H1 (cell line): ENCODE data around the gene SLC4A8. TPM values are rescaled to one million over a fixed set of nuclear protein-coding genes. Genes with fewer than 3 reads are reported as not detected.

Experiments used
- CTCF ChIA-PET: fragments of 300-600 bp; sonication (Branson Sonifier 250); formaldehyde crosslinking; loops from one replicate; lab custom pipeline; 2021; ENCODE audit not compliant: partially characterized antibody; lab: Charles Lee
- POLR2A ChIA-PET: fragments of 300-600 bp; sonication (Branson Sonifier 250); formaldehyde crosslinking; loops from one replicate; lab custom pipeline; 2021; ENCODE audit warnings: inconsistent platforms; ENCODE audit not compliant: partially characterized antibody; lab: Charles Lee
- DNase-seq, 2 experiments: peaks; one replicate each; pipeline versions ENCODE4 v3.0.0 to v3.0.0-alpha.2; 2010 to 2022; ENCODE audit warnings: low spot score in 2 of 2, low read depth in 1 of 2, mixed read lengths in 1 of 2
- FAIRE-seq: peaks from 2 replicates; lab custom pipeline; 2011; peaks lifted over from hg19 to GRCh38; lab: Jason Lieb, UNC
- H2AFZ ChIP-seq: 2 replicates; pipeline ENCODE4 v1.8.1; 2012; ENCODE audit warnings: low read length, inconsistent platforms
- H2AK5ac ChIP-seq: 2 replicates; pipeline ENCODE4 v1.6.1; 2013; ENCODE audit warnings: low read depth, low read length
- H2BK120ac ChIP-seq: replicated peaks from 2 replicates; pipeline ENCODE3; 2013; ENCODE audit warnings: low read depth, low read length, inconsistent platforms
- H2BK12ac ChIP-seq: 2 replicates; pipeline ENCODE4 v1.6.1; 2013; ENCODE audit warnings: low read depth, low read length
- H2BK15ac ChIP-seq: 2 replicates; pipeline ENCODE4 v1.6.1; 2013; ENCODE audit warnings: low read length
- H2BK20ac ChIP-seq: 2 replicates; pipeline ENCODE4 v1.6.1; 2013; ENCODE audit warnings: low read length
- H2BK5ac ChIP-seq: 2 replicates; pipeline ENCODE4 v1.6.1; 2013; ENCODE audit warnings: low read depth, low read length
- H3K14ac ChIP-seq: 2 replicates; pipeline ENCODE4 v1.6.1; 2013; ENCODE audit warnings: inconsistent platforms; ENCODE audit not compliant: insufficient read length
- H3K18ac ChIP-seq: 2 replicates; pipeline ENCODE4 v1.6.1; 2013; ENCODE audit warnings: low read length; ENCODE audit errors: extremely low read depth
- H3K23ac ChIP-seq: 2 replicates; pipeline ENCODE4 v1.6.1; 2013; ENCODE audit warnings: inconsistent platforms; ENCODE audit not compliant: insufficient read length
- H3K23me2 ChIP-seq: 2 replicates; pipeline ENCODE4 v1.6.1; 2013; ENCODE audit warnings: low read depth, low read length
- H3K27ac ChIP-seq: 2 replicates; pipeline ENCODE4 v1.6.1; 2011; ENCODE audit warnings: low read depth, low read length, inconsistent platforms
- H3K27me3 ChIP-seq, 4 experiments: replicated peaks in 1 of 4; 1 replicate in 1 of 4; 2 replicates in 3 of 4; pipeline versions ENCODE4 v1.6.1 to v1.8.1; 2011 to 2013; ENCODE audit warnings: low read length in 3 of 4, mild to moderate bottlenecking in 3 of 4, inconsistent platforms in 2 of 4, mixed read lengths in 2 of 4, moderate library complexity in 1 of 4; ENCODE audit not compliant: control insufficient read depth in 3 of 4, insufficient read depth in 3 of 4; ENCODE audit errors: extremely low read depth in 1 of 4
- H3K36me3 ChIP-seq, 4 experiments: 2 replicates each; pipeline versions ENCODE4 v1.6.1 to v1.8.1; 2011 to 2013; ENCODE audit warnings: mild to moderate bottlenecking in 4 of 4, low read length in 3 of 4, moderate library complexity in 2 of 4, control low read depth in 1 of 4, inconsistent platforms in 1 of 4; ENCODE audit not compliant: insufficient read depth in 4 of 4, control insufficient read depth in 2 of 4
- H3K4ac ChIP-seq: replicated peaks from 2 replicates; pipeline ENCODE3; 2013; ENCODE audit warnings: low read length, low read depth, mixed read lengths, inconsistent platforms; ENCODE audit not compliant: insufficient read length
- H3K4me1 ChIP-seq, 4 experiments: replicated peaks in 1 of 4; 1 replicate in 1 of 4; 2 replicates in 3 of 4; pipeline versions ENCODE4 v1.6.1 to v1.8.1; 2011 to 2013; ENCODE audit warnings: low read length in 3 of 4, inconsistent platforms in 2 of 4, mixed read lengths in 1 of 4; ENCODE audit not compliant: insufficient read depth in 4 of 4, control insufficient read depth in 3 of 4
- H3K4me2 ChIP-seq, 2 experiments: 2 replicates each; pipeline versions ENCODE4 v1.6.1 to v1.8.1; 2011 to 2013; ENCODE audit warnings: low read depth in 2 of 2, low read length in 2 of 2, control low read depth in 1 of 2, inconsistent platforms in 1 of 2, mild to moderate bottlenecking in 1 of 2; ENCODE audit not compliant: insufficient read depth in 1 of 2
- H3K4me3 ChIP-seq, 4 experiments: fragments of 200-600, 300-600 bp in 1 of 4; sonication (generic), shearing (Covaris generic), sonication (Bioruptor Twin) in 1 of 4; 2 replicates each; pipeline versions ENCODE4 v1.5.1 to v1.8.1; 2011 to 2016; ENCODE audit warnings: low read length in 4 of 4, low read depth in 3 of 4, control low read depth in 2 of 4, inconsistent platforms in 2 of 4, mild to moderate bottlenecking in 2 of 4, mixed read lengths in 1 of 4, moderate library complexity in 1 of 4; ENCODE audit not compliant: insufficient read depth in 2 of 4; ENCODE audit errors: extremely low read depth in 1 of 4
- H3K56ac ChIP-seq: replicated peaks from 2 replicates; pipeline ENCODE3; 2013; ENCODE audit warnings: low read depth, mild to moderate bottlenecking, mixed read lengths, low read length, inconsistent platforms; ENCODE audit not compliant: insufficient read length
- H3K79me1 ChIP-seq: 2 replicates; pipeline ENCODE4 v1.6.1; 2013; ENCODE audit warnings: low read depth, low read length, control low read depth
- H3K79me2 ChIP-seq, 2 experiments: 2 replicates each; pipeline versions ENCODE4 v1.6.1 to v1.8.1; 2012 to 2013; ENCODE audit warnings: low read length in 2 of 2, mild to moderate bottlenecking in 2 of 2, inconsistent platforms in 1 of 2; ENCODE audit not compliant: insufficient read depth in 2 of 2, control insufficient read depth in 1 of 2
- H3K9ac ChIP-seq, 4 experiments: replicated peaks in 1 of 4; 1 replicate in 1 of 4; 2 replicates in 3 of 4; pipeline versions ENCODE4 v1.6.1 to v1.8.1; 2011 to 2013; ENCODE audit warnings: low read depth in 3 of 4, low read length in 3 of 4, control low read depth in 2 of 4, mild to moderate bottlenecking in 2 of 4, moderate library complexity in 2 of 4, inconsistent platforms in 1 of 4; ENCODE audit errors: extremely low read depth in 1 of 4
- H3K9me3 ChIP-seq, 2 experiments: 2 replicates each; pipeline versions ENCODE4 v1.6.1 to v1.8.1; 2012 to 2013; ENCODE audit warnings: mild to moderate bottlenecking in 2 of 2, moderate library complexity in 2 of 2, control low read depth in 1 of 2, inconsistent platforms in 1 of 2, low read depth in 1 of 2, low read length in 1 of 2, mixed read lengths in 1 of 2; ENCODE audit not compliant: insufficient read depth in 2 of 2
- H4K20me1 ChIP-seq, 2 experiments: replicated peaks in 1 of 2; 2 replicates each; pipeline versions ENCODE3 to v1.8.1; 2011 to 2013; ENCODE audit warnings: inconsistent platforms in 2 of 2, low read length in 2 of 2, mild to moderate bottlenecking in 1 of 2; ENCODE audit not compliant: insufficient read depth in 2 of 2, control insufficient read depth in 1 of 2
- H4K5ac ChIP-seq: 2 replicates; pipeline ENCODE4 v1.6.1; 2013; ENCODE audit warnings: low read length, low read depth, mixed read lengths, inconsistent platforms; ENCODE audit not compliant: insufficient read length
- H4K8ac ChIP-seq: 2 replicates; pipeline ENCODE4 v1.8.0; 2013; ENCODE audit warnings: mild to moderate bottlenecking, moderate library complexity, low read length, inconsistent platforms; ENCODE audit not compliant: insufficient read depth; ENCODE audit errors: extremely low read depth
- H4K91ac ChIP-seq: replicated peaks from 2 replicates; pipeline ENCODE3; 2013; ENCODE audit warnings: low read length, mixed read lengths, inconsistent platforms; ENCODE audit not compliant: insufficient read length
- CTCF ChIP-seq, 3 experiments: IDR thresholded peaks; 1 replicate in 2 of 3; 2 replicates in 1 of 3; pipeline versions ENCODE4 v1.5.1 to v1.6.1; 2011; ENCODE audit warnings: low read length in 3 of 3, mild to moderate bottlenecking in 3 of 3, inconsistent platforms in 2 of 3, low read depth in 1 of 3, moderate library complexity in 1 of 3; ENCODE audit not compliant: insufficient read depth in 1 of 3; ENCODE audit errors: control extremely low read depth in 1 of 3
- RAD21 ChIP-seq, 2 experiments: IDR thresholded peaks in 1 of 2; conservative IDR thresholded peaks in 1 of 2; 2 replicates each; pipeline ENCODE4 v1.6.1; 2011; ENCODE audit warnings: low read depth in 2 of 2, low read length in 2 of 2, improper control_type of control experiment in 1 of 2, inconsistent platforms in 1 of 2, mild to moderate bottlenecking in 1 of 2, moderate library complexity in 1 of 2
- SP1 ChIP-seq: IDR thresholded peaks from 2 replicates; pipeline ENCODE4 v1.6.1; 2011; ENCODE audit warnings: low read depth, low read length
- WGBS, 2 experiments: shearing (Covaris generic) in 1 of 2; methylation state at CpG; one replicate each; pipeline versions ENCODE4 v1.1.6 to v1.1.7; 2013 to 2015; ENCODE audit warnings: low lambda C conversion rate in 2 of 2, mixed read lengths in 2 of 2, inconsistent platforms in 1 of 2, low coverage in 1 of 2, missing lambda C conversion rate in 1 of 2; ENCODE audit not compliant: insufficient replicate concordance in 2 of 2, insufficient coverage in 1 of 2, insufficient read length in 1 of 2; ENCODE audit errors: extremely low coverage in 1 of 2, missing lambda C conversion rate in 1 of 2; 5-methylcytosine and 5-hydroxymethylcytosine counted together
- polyA plus RNA-seq, 7 experiments: library from polyadenylated mRNA; depleted of rRNA in 3 of 7; stranded (reverse) in 5 of 7; unstranded in 2 of 7; fragments of >200 nt in 5 of 7; fragments of 200-250 nt in 2 of 7; gene quantifications; 1 replicate in 5 of 7; 2 replicates in 1 of 7; 4 replicates in 1 of 7; pipeline versions ENCODE4 v1.2.1 to v1.2.3, GENCODE V29; 2011 to 2013; ENCODE audit warnings: missing spikeins in 2 of 7, mixed read lengths in 2 of 7
- total RNA-seq: library from RNA; stranded (reverse); fragmentation: NEBNext Ultra II Directional; extraction: Animal tissue kit (Norgen Biotek cat#: 25700); gene quantifications from 2 replicates; pipeline ENCODE4 v1.2.1, GENCODE V29; 2021

SLC4A8 gene
- total and polyA plus RNA-seq, 2 of the 8 experiments (the other 6 are each of a cell fraction or from before 2014, with no cell fraction given), result 11.2 to 13.4 TPM

GRCh38 chr12:51536159-51536558 is 111.5 kb downstream of the SLC4A8 start:
- Histone ChIP-seq H3K36me3 (no peaks in the 10 kb centered on the region), H3K79me2 (no peaks in the 10 kb centered on the region), H2BK5ac (no peak overlapping the region), H3K4me2 (no peak overlapping the region), H3K18ac (no peak overlapping the region), H3K9ac (no peak overlapping the region), H3K14ac (no peak overlapping the region), H2AFZ (no peak overlapping the region), H2AK5ac (no peak overlapping the region), H3K27ac (no peak overlapping the region), H2BK12ac (no peak overlapping the region), H4K8ac (no peak overlapping the region), H3K4me1 (peaks cover 2 to 17% (median 9%) of the 10 kb centered on the region in 4 experiments; a peak in 6 of 7 replicates), H3K9me3 (no peaks in the 10 kb centered on the region), H2BK15ac (no peak overlapping the region), H3K79me1 (no peaks in the 10 kb centered on the region), H3K23me2 (no peaks in the 10 kb centered on the region), H3K56ac (no peak overlapping the region), H4K5ac (no peak overlapping the region), H3K23ac (no peak overlapping the region), H2BK120ac (no peak overlapping the region), H3K27me3 (no peaks in the 10 kb centered on the region; a peak in 1 of 7 replicates), H2BK20ac (no peak overlapping the region), H3K4me3 (no peak overlapping the region), H4K20me1 (no peaks in the 10 kb centered on the region), H4K91ac (no peak overlapping the region), H3K4ac (no peak overlapping the region)
- ChIA-PET CTCF (interaction anchor here (0.7 to 2.2 kb wide), 11 partner anchors 11 to 339 kb away, joined by 3 to 18 read pairs (median 4); no protein-coding TSS in a partner anchor), POLR2A (interaction anchor here (1.3 kb wide), 1 partner anchor 320 kb away, joined by 3 read pairs; no protein-coding TSS in a partner anchor)
- whole genome bisulfite sequencing, 2 experiments, result 94% methylated on average over 3 of the region's 3 CpGs; no CpG with 5 or more reads in 1 of the 2 experiments
- FAIRE-seq (no peak), DNase-seq (no peak)
- TF ChIP-seq SP1 (no peak), RAD21 (IDR thresholded peaks at IDR 0.05 in 1 of 2, conservative IDR thresholded peaks at IDR 0.05 in 1 of 2; ENCODE audit: low read depth in 2 of 2, low read length in 2 of 2) (peak; percentile 14 to 28; a peak in 1 of 4 replicates), CTCF (IDR thresholded peaks at IDR 0.05; ENCODE audit: control extremely low read depth in 1 of 3, insufficient read depth in 1 of 3, low read depth in 1 of 3, low read length in 3 of 3) (peak in 2 of 3 experiments; percentile 12 to 23; a peak in 2 of 4 replicates)
